ENCODE data around the gene TPST2. TPM values are rescaled to one million over a fixed set of nuclear protein-coding genes. Genes with fewer than 3 reads are reported as not detected.

TPST2 gene
- total RNA-seq, 1 experiment from 2014 or later, result 50.1 TPM

DNA sequence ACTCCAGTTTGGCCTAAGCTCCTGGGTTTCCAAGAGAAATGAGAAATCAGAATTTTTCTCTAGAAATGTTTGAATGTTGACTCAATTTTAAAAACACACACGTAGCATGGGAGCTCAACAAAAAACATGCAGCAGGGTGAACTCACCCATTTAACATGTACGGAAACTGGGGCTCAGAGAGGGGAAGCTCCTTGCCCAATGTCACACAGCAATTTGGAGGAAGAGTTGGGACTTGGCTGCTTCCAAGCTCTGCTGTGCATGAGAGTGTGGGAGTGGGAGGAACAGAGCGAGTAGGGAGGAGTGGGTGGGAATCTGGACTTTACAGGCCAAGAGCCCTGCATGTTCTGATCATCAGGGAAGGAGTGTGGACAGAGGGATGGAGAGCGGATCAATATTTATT, 5.9 kb downstream of the TPST2 start:
- Histone ChIP-seq H2BK20ac (ENCODE audit: low read depth, low read length, poor library complexity, severe bottlenecking) (no peak overlapping the region), H3K23me2 (ENCODE audit: insufficient read length, low read depth, low read length, poor library complexity, severe bottlenecking) (no peaks in the 10 kb centered on the region), H3K23ac (ENCODE audit: insufficient read length, low read depth, low read length) (no peak overlapping the region), H2AFZ (ENCODE audit: low read length) (no peak overlapping the region), H2AK5ac (ENCODE audit: insufficient read length, low read length) (no peak overlapping the region), H4K20me1 (ENCODE audit: control insufficient read depth, insufficient read depth, insufficient read length) (no peaks in the 10 kb centered on the region), H3K79me2 (ENCODE audit: insufficient read depth, low read length) (peaks cover 41% of the 10 kb centered on the region; the same call in 1 of the 2 replicates), H3K9ac (ENCODE audit: extremely low read depth, insufficient read length, low read length) (no peak overlapping the region), H3K27ac (ENCODE audit: insufficient read length, low read depth, low read length) (no peak overlapping the region), H3K4me2 (ENCODE audit: insufficient read depth, insufficient read length, low read length) (no peak overlapping the region), H3K14ac (ENCODE audit: insufficient read depth, low read length) (no peak overlapping the region), H4K91ac (ENCODE audit: insufficient read length, low read depth, low read length) (no peak overlapping the region), H3K79me1 (ENCODE audit: insufficient read depth, low read depth, low read length, poor library complexity, severe bottlenecking) (peaks cover 5% of the 10 kb centered on the region), H4K5ac (ENCODE audit: insufficient read length, low read depth, low read length) (no peak overlapping the region), H2BK5ac (ENCODE audit: insufficient read length, low read length) (no peak overlapping the region), H3K56ac (ENCODE audit: insufficient read length, low read depth, low read length) (no peak overlapping the region), H3K4ac (ENCODE audit: low read depth, low read length) (no peak overlapping the region), H3K9me3 (ENCODE audit: control insufficient read depth, low read depth, low read length) (no peaks in the 10 kb centered on the region), H3K4me1 (ENCODE audit: insufficient read depth, low read length) (peaks cover 20% of the 10 kb centered on the region; the same call in 1 of the 2 replicates), H2BK15ac (ENCODE audit: low read depth, low read length) (no peak overlapping the region), H3T11ph (ENCODE audit: low read length) (no peak overlapping the region), H3K27me3 (ENCODE audit: insufficient read depth, low read length) (no peaks in the 10 kb centered on the region), H3K18ac (ENCODE audit: insufficient read length, low read depth, low read length) (no peak overlapping the region), H2BK120ac (ENCODE audit: low read depth, low read length, poor library complexity, severe bottlenecking) (no peak overlapping the region), H2BK12ac (ENCODE audit: insufficient read length, low read depth, low read length) (no peak overlapping the region), H4K8ac (replicated peaks; ENCODE audit: insufficient read length, low read depth, low read length) (no peak overlapping the region)
- Mint-ChIP-seq H3K27ac (peak overlapping the region in 2 of 3 experiments; percentile 64 to 91; a peak in 4 of 7 replicates), H3K4me3 (peak overlapping the region; percentile 19 to 34; a peak in 1 of 5 replicates), H3K36me3 (ENCODE audit: insufficient read depth in 1 of 3, low read depth in 3 of 3) (peaks cover 24 to 33% (median 30%) of the 10 kb centered on the region in 3 experiments), H3K9me3 (peaks cover 0 to 3% of the 10 kb centered on the region in 2 experiments; a peak in 2 of 5 replicates), H3K27me3 (ENCODE audit: low read depth) (no peaks in the 10 kb centered on the region), H3K4me1 (peaks cover 68 to 77% of the 10 kb centered on the region in 2 experiments)
- no peak for DNase-seq
- TF ChIP-seq, protein P1, sequence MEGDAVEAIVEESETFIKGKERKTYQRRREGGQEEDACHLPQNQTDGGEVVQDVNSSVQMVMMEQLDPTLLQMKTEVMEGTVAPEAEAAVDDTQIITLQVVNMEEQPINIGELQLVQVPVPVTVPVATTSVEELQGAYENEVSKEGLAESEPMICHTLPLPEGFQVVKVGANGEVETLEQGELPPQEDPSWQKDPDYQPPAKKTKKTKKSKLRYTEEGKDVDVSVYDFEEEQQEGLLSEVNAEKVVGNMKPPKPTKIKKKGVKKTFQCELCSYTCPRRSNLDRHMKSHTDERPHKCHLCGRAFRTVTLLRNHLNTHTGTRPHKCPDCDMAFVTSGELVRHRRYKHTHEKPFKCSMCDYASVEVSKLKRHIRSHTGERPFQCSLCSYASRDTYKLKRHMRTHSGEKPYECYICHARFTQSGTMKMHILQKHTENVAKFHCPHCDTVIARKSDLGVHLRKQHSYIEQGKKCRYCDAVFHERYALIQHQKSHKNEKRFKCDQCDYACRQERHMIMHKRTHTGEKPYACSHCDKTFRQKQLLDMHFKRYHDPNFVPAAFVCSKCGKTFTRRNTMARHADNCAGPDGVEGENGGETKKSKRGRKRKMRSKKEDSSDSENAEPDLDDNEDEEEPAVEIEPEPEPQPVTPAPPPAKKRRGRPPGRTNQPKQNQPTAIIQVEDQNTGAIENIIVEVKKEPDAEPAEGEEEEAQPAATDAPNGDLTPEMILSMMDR (conservative IDR thresholded peaks at IDR 0.05), result no peak
- WGBS (ENCODE audit: extremely low coverage, insufficient read length, low lambda C conversion rate), result no CpG with 5 or more reads among the region's 4 CpGs

All from H9 (cell line).